NB4 (cell line): ENCODE results near the gene ZNF558.

Experiments
- CTCF ChIP-seq: IDR thresholded peaks from one replicate; pipeline ENCODE4 v1.5.1; 2012; ENCODE audit warnings: low read depth, low read length
- POLR2A ChIP-seq: IDR thresholded peaks from 2 replicates; pipeline ENCODE4 v1.6.1; 2011; ENCODE audit warnings: mild to moderate bottlenecking; ENCODE audit not compliant: insufficient read length; ENCODE audit errors: extremely low read depth
- TF ChIP-seq, protein P1 (sequence below): IDR thresholded peaks from 2 replicates; pipeline ENCODE4 v1.6.1; 2011; ENCODE audit warnings: low read depth, low read length

- TF ChIP-seq CTCF (no peak), POLR2A (no peak)
- TF ChIP-seq, protein P1, sequence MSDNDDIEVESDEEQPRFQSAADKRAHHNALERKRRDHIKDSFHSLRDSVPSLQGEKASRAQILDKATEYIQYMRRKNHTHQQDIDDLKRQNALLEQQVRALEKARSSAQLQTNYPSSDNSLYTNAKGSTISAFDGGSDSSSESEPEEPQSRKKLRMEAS, result peak; percentile 61
Measured at GRCh38 chr19:8835446-8835845, 3.3 kb upstream of the ZNF558 start.
